ENCODE results near the gene CDH4.

Gene CDH4

DNA sequence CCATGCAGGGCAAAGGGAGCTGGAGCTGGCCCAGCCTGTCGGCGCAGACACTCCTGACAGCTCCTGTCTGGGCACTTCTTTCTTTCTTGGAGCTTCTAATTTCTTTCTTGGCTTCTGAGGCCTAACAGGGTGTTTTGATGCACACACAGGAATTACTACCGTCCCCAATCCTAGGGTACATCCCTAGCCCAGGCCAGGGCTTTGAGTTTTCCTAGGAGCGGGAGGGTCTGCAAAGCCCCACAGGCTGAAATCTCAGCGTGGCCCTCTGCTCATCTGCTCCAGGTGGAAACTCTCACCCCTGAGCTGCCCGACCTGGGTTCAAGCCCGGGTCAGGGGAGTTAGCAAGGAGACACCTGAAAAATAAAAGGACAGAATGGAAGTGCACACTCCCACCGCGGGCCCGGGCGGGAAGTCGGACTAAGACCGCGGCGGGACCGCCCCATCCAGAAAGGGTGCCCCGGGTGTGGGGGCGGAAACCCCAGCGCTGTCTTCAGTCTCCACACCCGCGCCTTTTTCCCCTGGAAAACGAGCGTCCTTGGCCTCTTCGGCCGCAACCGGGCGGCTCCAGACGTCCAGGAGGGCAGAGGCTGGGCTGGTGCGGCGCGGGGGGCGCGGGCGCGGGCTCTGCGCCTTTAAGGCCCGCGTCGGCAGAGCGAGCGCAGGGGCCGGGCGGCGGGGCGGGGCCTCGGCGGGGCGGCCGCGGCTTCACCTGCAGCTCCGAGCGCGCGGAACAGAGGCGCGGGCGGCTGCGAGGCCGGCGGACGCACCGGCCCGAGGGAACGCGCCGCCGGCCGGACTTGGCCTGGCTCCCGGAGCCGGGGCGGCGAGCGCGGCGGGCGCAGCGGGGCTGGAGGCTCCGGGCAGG lies at the start of gene CDH4:
CDH4 (plus strand) TSS at position 733 of the 865 bp plus-strand sequence.
- DNase-seq (ENCODE audit: low read depth in 2 of 2) = no peak

DNA sequence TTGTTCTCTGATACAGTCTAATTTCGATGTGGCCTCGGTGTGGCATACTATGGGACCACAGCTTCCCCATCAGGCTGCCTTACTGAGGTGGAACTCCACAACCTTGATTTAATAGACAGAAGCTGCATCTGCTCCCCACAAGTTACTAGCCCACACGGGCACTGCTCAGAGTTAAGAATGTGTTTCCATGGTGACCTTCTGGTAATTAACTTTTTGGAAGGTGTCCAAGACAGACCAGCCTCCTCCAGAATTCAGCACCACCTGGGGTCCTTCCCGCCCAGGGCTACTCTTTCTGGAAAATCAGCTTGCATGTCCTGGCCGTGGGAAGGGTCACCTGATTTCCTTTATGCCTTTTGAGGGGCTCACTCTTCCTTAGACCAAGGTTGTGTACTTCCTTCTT lies 48.7 kb upstream of the CDH4 start:
- DNase-seq (ENCODE audit: low read depth in 2 of 2) = no peak

- DNase-seq (ENCODE audit: low read depth in 2 of 2) = no peak
These were observed 47.9 kb upstream of the CDH4 start for GRCh38 chr20:61204206-61204605.

DNA sequence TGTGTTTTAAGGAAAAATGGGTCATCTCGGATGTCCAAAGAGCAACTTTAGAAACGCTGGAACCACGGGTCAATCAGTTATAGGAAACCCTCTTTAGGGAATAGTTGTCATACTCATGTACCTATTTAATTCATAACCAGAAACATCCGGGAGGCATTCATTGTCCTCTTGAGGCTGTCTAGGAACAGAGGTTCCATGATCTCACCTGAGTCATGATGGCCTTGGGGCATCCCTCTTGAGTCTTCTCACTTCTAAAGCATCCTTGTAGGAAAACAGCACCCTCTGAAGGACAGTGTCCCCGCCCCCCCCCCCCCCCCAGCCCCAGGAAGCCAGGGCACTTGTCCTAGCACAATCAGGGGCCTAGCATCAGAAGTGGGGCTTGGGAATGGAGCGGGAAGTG lies 46.3 kb upstream of the CDH4 start:
- DNase-seq (ENCODE audit: low read depth in 2 of 2) = no peak

DNA sequence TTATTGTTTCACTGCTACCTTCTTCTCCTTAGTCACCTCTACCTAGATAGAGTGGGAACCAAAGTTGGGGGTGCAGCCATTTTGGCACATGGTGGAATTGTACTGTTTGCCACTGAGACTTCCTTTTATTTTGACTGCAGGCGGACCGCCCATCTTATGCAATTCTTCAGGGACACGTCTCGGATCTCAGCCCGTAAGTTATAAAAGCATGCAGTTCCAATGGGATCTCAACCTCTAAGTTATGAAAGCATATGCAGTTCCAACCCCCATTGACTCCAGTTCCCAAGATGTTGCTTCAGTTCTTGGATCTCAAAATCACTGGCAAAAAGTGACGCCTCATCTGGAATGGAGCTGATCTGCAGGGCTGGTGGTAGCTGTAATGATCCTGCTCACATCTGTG lies 41.2 kb upstream of the CDH4 start:
- no peak for DNase-seq (ENCODE audit: low read depth in 2 of 2)

GRCh38 chr20:61217848-61218247 lies 34.2 kb upstream of the CDH4 start:
- no peak for DNase-seq (ENCODE audit: low read depth in 2 of 2)

GRCh38 chr20:61219021-61219431 lies 33.0 kb upstream of the CDH4 start:
- DNase-seq (ENCODE audit: low read depth in 2 of 2) = no peak

GRCh38 chr20:61220131-61220530 lies 31.9 kb upstream of the CDH4 start:
- DNase-seq (ENCODE audit: low read depth in 2 of 2) = no peak

- no peak for DNase-seq (ENCODE audit: low read depth in 2 of 2)
These were observed 31.3 kb upstream of the CDH4 start for GRCh38 chr20:61220626-61221325.

- no peak for DNase-seq (ENCODE audit: low read depth in 2 of 2)
These were observed 29.4 kb upstream of the CDH4 start for GRCh38 chr20:61222699-61223098.

- DNase-seq (ENCODE audit: low read depth in 2 of 2) = no peak
These were observed 28.9 kb upstream of the CDH4 start for GRCh38 chr20:61223121-61223520.

DNA sequence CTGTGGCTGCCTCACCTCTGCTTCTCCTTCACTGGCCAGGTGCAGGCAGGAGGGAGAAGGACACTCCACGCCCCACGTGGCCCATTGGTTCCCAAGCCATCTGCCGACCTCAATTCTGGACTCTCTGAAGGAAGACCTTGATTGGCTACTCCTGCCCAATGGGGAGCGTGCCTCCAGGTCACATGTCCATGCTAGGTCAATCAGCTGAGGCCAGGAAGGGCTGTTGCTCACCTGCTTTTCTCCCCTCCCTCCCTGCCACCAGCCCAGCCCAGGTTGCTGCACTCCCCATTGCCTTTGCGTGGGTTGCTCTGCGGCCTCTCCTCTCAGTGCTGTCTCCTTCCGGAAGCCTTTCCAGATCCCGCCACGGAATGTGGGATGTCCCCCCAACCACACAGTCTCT lies 21.9 kb upstream of the CDH4 start:
- DNase-seq (ENCODE audit: low read depth in 2 of 2) = no peak

DNA sequence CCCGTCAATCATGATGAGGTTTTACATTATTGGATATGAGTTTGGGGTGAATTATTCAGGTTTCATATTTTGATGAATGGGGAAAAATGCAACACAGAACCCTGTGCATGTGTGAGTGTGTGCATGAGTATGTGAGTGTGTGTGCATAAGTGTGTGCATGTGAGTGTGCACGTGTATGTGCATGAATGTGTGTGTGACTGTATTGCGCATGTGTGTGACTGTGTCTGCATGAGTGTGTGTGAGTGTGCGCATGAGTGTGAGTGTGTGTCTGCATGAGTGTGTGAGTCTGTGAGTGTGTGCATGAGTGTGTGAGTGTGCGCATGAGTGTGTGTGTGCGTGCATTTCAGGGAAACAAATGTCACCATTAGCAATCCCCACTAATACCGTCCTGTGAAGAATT lies 18.5 kb upstream of the CDH4 start:
- DNase-seq (ENCODE audit: low read depth in 2 of 2) = no peak

GRCh38 chr20:61234224-61234890 lies 17.7 kb upstream of the CDH4 start:
- DNase-seq (ENCODE audit: low read depth in 2 of 2) = no peak

DNA sequence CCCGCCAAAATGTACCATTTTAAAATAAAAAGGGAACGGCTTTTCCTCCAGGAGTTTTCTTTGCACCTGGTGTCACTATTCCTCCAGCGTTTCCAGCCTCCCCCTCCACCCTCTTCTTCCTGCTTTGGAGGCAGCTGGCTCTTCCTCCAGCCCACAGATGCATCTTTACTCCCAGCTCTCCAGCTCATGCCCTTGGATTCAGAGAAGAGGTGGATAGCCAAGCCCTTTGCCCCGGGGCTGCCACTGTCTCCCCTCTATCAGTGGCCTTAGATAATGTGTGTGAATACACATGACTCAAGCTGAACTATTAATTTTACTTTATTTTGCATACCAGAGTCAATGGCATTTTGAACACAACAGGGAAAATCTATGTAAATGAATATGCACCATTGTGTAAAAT lies 15.3 kb upstream of the CDH4 start:
- no peak for DNase-seq (ENCODE audit: low read depth in 2 of 2)

- no peak for DNase-seq (ENCODE audit: low read depth in 2 of 2)
These were observed 13.2 kb upstream of the CDH4 start for GRCh38 chr20:61238813-61239212.

DNA sequence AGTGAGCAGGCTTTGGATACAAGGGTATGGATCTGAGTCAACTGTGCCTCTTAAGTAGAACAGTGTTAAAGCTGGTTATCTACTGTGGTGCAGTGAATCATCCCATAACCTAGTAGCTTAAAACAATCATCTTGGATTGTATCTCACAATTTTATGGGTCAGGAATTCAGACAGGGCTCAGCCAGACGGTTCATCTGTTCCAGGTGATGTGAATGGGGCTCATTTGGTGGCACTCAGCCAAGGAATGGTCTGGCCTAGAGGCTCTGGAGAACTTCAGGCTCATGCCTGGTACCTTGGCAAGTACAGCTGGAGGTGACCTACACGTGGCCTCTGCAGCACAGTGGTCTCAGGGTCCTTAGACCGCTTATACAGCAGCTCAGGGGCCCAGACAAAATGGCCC lies 11.2 kb upstream of the CDH4 start:
- DNase-seq (ENCODE audit: low read depth in 2 of 2) = no peak

GRCh38 chr20:61244213-61244612 lies 7.8 kb upstream of the CDH4 start:
- no peak for DNase-seq (ENCODE audit: low read depth in 2 of 2)

DNA sequence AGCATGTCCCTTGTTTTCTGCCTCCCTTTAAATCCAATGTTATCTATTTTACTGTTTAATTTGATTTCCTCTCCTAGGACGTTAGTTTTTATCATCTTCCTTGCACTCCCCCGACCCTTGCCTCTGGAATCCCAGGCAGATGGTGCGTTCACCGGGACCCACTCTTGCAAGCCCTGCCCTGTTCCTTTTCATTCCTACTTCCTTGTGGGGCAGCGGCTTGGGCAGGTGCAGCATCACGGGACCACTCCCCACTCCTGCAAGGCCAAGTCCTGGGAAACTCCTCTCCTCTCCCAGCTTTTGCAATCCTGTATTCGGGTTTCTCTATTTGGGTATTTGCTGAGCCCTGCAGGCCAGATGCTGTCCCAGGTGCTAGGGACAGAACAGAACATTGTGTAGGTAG lies 5.8 kb upstream of the CDH4 start:
- DNase-seq (ENCODE audit: low read depth in 2 of 2) = no peak

GRCh38 chr20:61249626-61250025 lies 2.4 kb upstream of the CDH4 start:
- no peak for DNase-seq (ENCODE audit: low read depth in 2 of 2)

DNA sequence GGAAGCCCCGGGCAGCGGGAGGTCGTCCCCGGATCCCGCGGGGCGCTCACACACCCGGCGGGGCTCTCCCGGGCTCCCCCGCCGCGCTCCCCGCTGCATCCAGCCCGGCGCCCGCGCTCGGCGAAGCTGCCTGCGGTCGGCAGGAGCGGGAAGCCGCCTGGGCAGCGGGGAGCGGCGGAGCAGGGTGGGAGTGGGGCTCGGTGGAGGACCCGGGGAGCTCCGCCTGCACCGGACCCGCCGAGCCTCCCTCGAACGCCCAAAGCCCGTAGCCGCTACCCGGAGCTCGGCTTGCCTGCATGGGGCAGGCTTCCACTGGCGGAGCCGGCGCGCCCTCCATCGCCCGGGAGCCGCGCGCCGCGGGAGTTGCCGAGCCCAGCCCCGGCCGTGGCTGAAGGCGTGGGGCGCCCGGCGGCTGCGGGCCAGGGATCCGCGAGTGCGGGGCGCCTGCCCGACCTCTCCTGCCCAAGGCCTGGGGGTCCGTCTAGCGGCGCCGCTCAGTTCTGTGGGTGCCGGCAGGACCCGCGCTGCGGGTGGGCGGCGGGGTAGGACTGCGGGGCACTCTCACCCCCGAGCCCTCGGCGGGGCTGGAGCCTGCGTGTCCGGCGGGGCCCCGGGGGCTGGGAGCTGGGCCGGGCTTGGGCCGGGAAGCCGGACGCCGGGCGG lies 671 bp downstream of the CDH4 start:
- no peak for DNase-seq (ENCODE audit: low read depth in 2 of 2)

DNA sequence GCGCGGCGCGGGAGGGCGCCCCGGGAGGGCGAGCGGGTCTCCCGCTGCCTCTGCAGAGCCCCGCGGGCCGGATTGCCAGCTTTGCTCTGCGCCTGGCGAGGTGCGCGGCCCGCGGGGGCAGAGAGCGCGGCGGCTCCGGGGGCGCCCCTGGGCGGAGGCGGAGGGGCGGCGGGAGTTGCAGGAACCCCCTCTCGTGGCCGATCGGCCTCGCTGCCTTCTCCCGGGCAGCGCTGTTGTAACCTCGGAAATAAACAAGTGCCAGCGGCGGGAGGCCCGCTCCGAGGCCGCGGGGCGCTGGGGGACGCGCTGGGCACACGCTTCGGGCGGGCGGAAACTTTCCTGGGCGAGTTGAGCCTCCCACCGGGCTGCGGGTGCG lies 1.2 kb downstream of the CDH4 start:
- DNase-seq (ENCODE audit: low read depth in 2 of 2) = no peak
